Measurements from ENCODE around the gene HSPA9. TPM values are rescaled to one million over a fixed set of nuclear protein-coding genes. Genes with fewer than 3 reads are reported as not detected.
A peak's percentile ranks its signal among the peaks of the same experiment; 100 is the strongest.

The HSPA9 gene
- total RNA-seq, 4 donors from 2014 or later = 139 to 250 (median 186) TPM

GRCh38 chr5:138542956-138543729 lies 32.1 kb downstream of the HSPA9 start, which contains the start of gene ETF1:
Gene ETF1, minus strand, starts transcription at chr5:138543236. Its CDS starts 318 bp downstream, at chr5:138542918.
- Histone ChIP-seq H3K27ac (replicated peaks in 1 of 4) (peak within 1 kb of the TSS; percentile 92 to 100 (median 98)), H3K27me3 (no peaks in the 10 kb centered on the region), H3K4me3 (peak within 1 kb of the TSS; percentile 75 to 100 (median 84)), H3K9me3 (no peaks in the 10 kb centered on the region), H3K4me1 (peaks cover 67 to 79% (median 77%) of the 10 kb centered on the region in 4 donors), H3K36me3 (no peaks in the 10 kb centered on the region)
- no peak for TF ChIP-seq CTCF (IDR thresholded peaks at IDR 0.05)
- peak; percentile 100 for TF ChIP-seq POLR2A (IDR thresholded peaks at IDR 0.05; ENCODE audit: low read depth)
- peak; percentile 100 for TF ChIP-seq POLR2AphosphoS5 (IDR thresholded peaks at IDR 0.05)
- TF ChIP-seq EP300 (IDR thresholded peaks at IDR 0.05) = no peak
- intact Hi-C loops (cut with DNase I) = loop anchor here (5.0 kb wide), 1 partner anchor 41 kb away; no protein-coding TSS in a partner anchor
- DNase-seq (ENCODE audit: extremely low spot score) = peak; percentile 100
- WGBS = 1% methylated on average over 20 of the region's 70 CpGs

- no peak for DNase-seq (ENCODE audit: extremely low spot score)
- peaks cover 60 to 74% (median 72%) of the 10 kb centered on the region in 4 donors for H3K4me1 ChIP-seq
- H3K27ac ChIP-seq (replicated peaks in 1 of 4) = peak overlapping the region; percentile 92 to 100 (median 98)
- no peaks in the 10 kb centered on the region for H3K9me3 ChIP-seq
- no peaks in the 10 kb centered on the region for H3K36me3 ChIP-seq
- peak overlapping the region; percentile 75 to 100 (median 84) for H3K4me3 ChIP-seq
- WGBS = 1% methylated on average over 19 of the region's 47 CpGs
- no peaks in the 10 kb centered on the region for H3K27me3 ChIP-seq
- no peak for TF ChIP-seq POLR2AphosphoS5 (IDR thresholded peaks at IDR 0.05)
- TF ChIP-seq EP300 (IDR thresholded peaks at IDR 0.05) = no peak
- no peak for TF ChIP-seq POLR2A (IDR thresholded peaks at IDR 0.05; ENCODE audit: low read depth)
- TF ChIP-seq CTCF (IDR thresholded peaks at IDR 0.05) = no peak
- intact Hi-C loops (cut with DNase I) = loop anchor here (5.0 kb wide), 1 partner anchor 40 kb away; no protein-coding TSS in a partner anchor
Observed at GRCh38 chr5:138542180-138542955, 32.8 kb downstream of the HSPA9 start.

GRCh38 chr5:138541511-138542179 lies 33.6 kb downstream of the HSPA9 start:
- no peaks in the 10 kb centered on the region for H3K36me3 ChIP-seq
- H3K9me3 ChIP-seq = no peaks in the 10 kb centered on the region
- TF ChIP-seq EP300 (IDR thresholded peaks at IDR 0.05) (no peak), POLR2A (IDR thresholded peaks at IDR 0.05; ENCODE audit: low read depth) (no peak), POLR2AphosphoS5 (IDR thresholded peaks at IDR 0.05) (no peak), CTCF (IDR thresholded peaks at IDR 0.05) (no peak)
- peak overlapping the region; percentile 92 to 100 (median 98) for H3K27ac ChIP-seq (replicated peaks in 1 of 4)
- intact Hi-C loops (cut with DNase I) = loop anchor here (5.0 kb wide), 1 partner anchor 39 kb away; no protein-coding TSS in a partner anchor
- H3K27me3 ChIP-seq = no peaks in the 10 kb centered on the region
- H3K4me1 ChIP-seq = peaks cover 54 to 74% (median 71%) of the 10 kb centered on the region in 4 donors
- 9% methylated on average over 6 of the region's 6 CpGs for WGBS
- H3K4me3 ChIP-seq = peak overlapping the region; percentile 75 to 100 (median 84)
- DNase-seq (ENCODE audit: extremely low spot score) = no peak

GRCh38 chr5:138539791-138540190 lies 35.4 kb downstream of the HSPA9 start:
- H3K27ac ChIP-seq (replicated peaks in 1 of 4) = no peak overlapping the region
- TF ChIP-seq EP300 (IDR thresholded peaks at IDR 0.05) (no peak), POLR2AphosphoS5 (IDR thresholded peaks at IDR 0.05) (no peak), POLR2A (IDR thresholded peaks at IDR 0.05; ENCODE audit: low read depth) (no peak), CTCF (IDR thresholded peaks at IDR 0.05) (no peak)
- intact Hi-C loops (cut with DNase I) = loop anchor here (5.0 kb wide), 1 partner anchor 37 kb away; no protein-coding TSS in a partner anchor
- H3K4me1 ChIP-seq = peaks cover 43 to 69% (median 63%) of the 10 kb centered on the region in 4 donors
- no peaks in the 10 kb centered on the region for H3K9me3 ChIP-seq
- H3K27me3 ChIP-seq = no peaks in the 10 kb centered on the region
- DNase-seq (ENCODE audit: extremely low spot score) = no peak
- H3K4me3 ChIP-seq = no peak overlapping the region
- no peaks in the 10 kb centered on the region for H3K36me3 ChIP-seq
